ENCODE measurements around the gene RAB6A.

GRCh38 chr11:73680687-73681086, 80.2 kb downstream of the RAB6A start:
- TF ChIP-seq RXRA (IDR thresholded peaks at IDR 0.05; ENCODE audit: insufficient read depth, low read depth, low read length) (no peak), EP300 (IDR thresholded peaks at IDR 0.05; ENCODE audit: borderline replicate concordance in 1 of 2, low read depth in 2 of 2, low read length in 2 of 2) (no peak)

Measured in H1 (cell line).